Osteocyte (in vitro differentiated cells): ENCODE measurements around the gene PLEKHH1. TPM values are rescaled to one million over a fixed set of nuclear protein-coding genes. Genes with fewer than 3 reads are reported as not detected.

Experiments
- DNase-seq: peaks from one replicate; pipeline ENCODE4 v3.0.0; 2021; ENCODE audit warnings: mixed read lengths; ENCODE audit not compliant: unreplicated experiment; ENCODE audit errors: extremely low spot score
- H3K27ac Mint-ChIP-seq: one replicate; pipeline ENCODE4 v1.8.0; 2021; ENCODE audit warnings: mild to moderate bottlenecking, mixed read lengths; ENCODE audit not compliant: unreplicated experiment
- H3K27me3 Mint-ChIP-seq: one replicate; pipeline ENCODE4 v1.8.0; 2021; ENCODE audit warnings: mixed read lengths; ENCODE audit not compliant: unreplicated experiment
- H3K36me3 Mint-ChIP-seq: one replicate; pipeline ENCODE4 v1.8.0; 2021; ENCODE audit warnings: mixed read lengths; ENCODE audit not compliant: unreplicated experiment
- H3K4me1 Mint-ChIP-seq: one replicate; pipeline ENCODE4 v1.8.0; 2021; ENCODE audit warnings: mixed read lengths; ENCODE audit not compliant: unreplicated experiment
- H3K4me3 Mint-ChIP-seq: one replicate; pipeline ENCODE4 v1.8.0; 2021; ENCODE audit warnings: mild to moderate bottlenecking, moderate library complexity, mixed read lengths; ENCODE audit not compliant: unreplicated experiment
- H3K9me3 Mint-ChIP-seq: one replicate; pipeline ENCODE4 v1.8.0; 2021; ENCODE audit warnings: mixed read lengths; ENCODE audit not compliant: unreplicated experiment
- total RNA-seq: library from RNA; stranded (reverse); gene quantifications from 2 replicates; pipeline ENCODE4 v1.2.1, GENCODE V29; 2021
- TF ChIP-seq, protein P1 (sequence below): fragments of 200-600 bp; sonication (generic); IDR thresholded peaks from 2 replicates; pipeline ENCODE4 v1.5.0; 2021; ENCODE audit warnings: antibody characterized with exemption, mild to moderate bottlenecking, moderate library complexity

Gene PLEKHH1
- total RNA-seq, 1 donor from 2014 or later, result 1.0 TPM

DNA sequence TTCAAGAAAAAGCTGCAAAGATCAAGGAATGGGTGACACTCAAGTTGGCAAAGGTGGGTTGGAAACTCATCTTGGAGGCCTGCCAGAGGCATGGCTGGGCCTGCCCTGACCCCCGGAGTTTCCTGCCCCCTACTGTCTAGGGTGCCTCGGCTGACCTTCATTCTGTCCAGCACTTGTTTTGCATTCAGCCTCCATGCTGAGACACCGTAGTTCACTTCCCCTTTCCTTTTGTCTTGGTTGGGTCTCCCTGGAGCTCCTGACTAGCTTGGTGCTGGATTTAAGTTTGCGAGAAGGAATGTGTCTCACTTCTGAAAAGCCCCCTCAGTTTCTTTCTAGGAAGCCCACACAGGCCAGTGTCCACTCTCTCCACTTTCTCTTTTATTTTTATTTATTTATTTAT, 26.5 kb downstream of the PLEKHH1 start:
- DNase-seq, result no peak
- Mint-ChIP-seq H3K9me3 (no peaks in the 10 kb centered on the region), H3K27me3 (peaks cover 5% of the 10 kb centered on the region), H3K4me1 (no peaks in the 10 kb centered on the region), H3K27ac (no peak overlapping the region), H3K36me3 (no peaks in the 10 kb centered on the region), H3K4me3 (no peak overlapping the region)
- TF ChIP-seq, protein P1, sequence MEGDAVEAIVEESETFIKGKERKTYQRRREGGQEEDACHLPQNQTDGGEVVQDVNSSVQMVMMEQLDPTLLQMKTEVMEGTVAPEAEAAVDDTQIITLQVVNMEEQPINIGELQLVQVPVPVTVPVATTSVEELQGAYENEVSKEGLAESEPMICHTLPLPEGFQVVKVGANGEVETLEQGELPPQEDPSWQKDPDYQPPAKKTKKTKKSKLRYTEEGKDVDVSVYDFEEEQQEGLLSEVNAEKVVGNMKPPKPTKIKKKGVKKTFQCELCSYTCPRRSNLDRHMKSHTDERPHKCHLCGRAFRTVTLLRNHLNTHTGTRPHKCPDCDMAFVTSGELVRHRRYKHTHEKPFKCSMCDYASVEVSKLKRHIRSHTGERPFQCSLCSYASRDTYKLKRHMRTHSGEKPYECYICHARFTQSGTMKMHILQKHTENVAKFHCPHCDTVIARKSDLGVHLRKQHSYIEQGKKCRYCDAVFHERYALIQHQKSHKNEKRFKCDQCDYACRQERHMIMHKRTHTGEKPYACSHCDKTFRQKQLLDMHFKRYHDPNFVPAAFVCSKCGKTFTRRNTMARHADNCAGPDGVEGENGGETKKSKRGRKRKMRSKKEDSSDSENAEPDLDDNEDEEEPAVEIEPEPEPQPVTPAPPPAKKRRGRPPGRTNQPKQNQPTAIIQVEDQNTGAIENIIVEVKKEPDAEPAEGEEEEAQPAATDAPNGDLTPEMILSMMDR, result no peak

DNA sequence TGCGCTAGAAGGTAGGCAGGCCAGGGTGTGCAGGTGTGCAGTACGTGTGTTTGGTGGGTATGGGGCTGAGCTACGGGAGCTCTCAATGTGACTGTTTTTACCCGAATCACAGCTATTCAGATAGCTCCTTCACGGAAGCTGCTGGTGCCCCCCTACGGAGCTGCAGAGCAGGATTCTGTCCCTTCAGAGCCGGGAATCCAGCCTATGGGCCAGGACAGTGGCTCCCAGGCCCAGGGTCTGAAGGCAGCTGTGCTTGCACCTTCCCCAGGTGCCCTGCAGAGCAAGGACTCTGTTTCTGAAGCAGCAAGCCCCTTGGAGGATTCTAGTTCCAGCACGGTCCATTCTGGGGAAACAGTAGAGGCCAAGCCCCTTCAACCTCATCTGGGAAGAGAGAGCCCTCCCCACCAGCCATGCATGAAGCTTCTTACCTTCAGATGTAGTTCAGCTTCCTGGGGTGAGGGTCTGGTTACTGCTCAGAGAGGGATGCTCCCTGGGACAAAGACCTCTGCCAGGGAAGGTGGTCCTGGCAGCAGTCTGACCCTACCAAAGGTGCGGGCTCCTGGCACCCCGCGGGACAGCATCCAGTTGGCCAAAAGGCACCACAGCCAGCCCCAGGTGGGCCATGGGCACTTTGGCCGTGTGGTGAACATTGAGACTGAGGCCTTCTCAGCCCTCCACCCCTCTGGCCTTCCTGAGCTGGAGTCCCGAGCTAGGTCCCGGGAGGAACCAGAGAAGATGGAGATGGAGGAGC, 29.1 kb downstream of the PLEKHH1 start:
- Mint-ChIP-seq H3K9me3 (no peaks in the 10 kb centered on the region), H3K4me1 (no peaks in the 10 kb centered on the region), H3K27me3 (peaks cover 4% of the 10 kb centered on the region), H3K36me3 (no peaks in the 10 kb centered on the region), H3K4me3 (no peak overlapping the region), H3K27ac (no peak overlapping the region)
- DNase-seq, result no peak
- TF ChIP-seq, protein P1, result no peak

DNA sequence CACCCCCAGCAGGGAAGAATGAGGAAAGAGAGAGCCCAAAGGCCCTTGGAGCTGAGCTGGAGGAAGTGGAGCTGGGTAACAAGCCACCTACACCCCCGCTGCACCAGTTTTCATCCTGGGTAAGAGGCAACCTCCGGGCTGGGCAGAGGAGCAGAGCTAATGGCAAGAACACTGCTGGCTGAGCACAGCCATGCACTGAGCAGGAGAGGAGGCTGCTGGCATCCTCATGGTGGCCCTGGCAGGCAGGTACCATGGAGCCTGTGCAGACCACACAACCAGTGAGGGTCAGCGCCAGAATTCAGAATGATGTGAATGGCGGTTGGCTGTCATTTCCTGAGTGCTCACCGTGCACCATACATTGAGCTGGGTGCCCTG, 29.7 kb downstream of the PLEKHH1 start:
- no peaks in the 10 kb centered on the region for H3K4me1 Mint-ChIP-seq
- no peak for DNase-seq
- H3K36me3 Mint-ChIP-seq, result no peaks in the 10 kb centered on the region
- no peak overlapping the region for H3K27ac Mint-ChIP-seq
- peaks cover 7% of the 10 kb centered on the region for H3K27me3 Mint-ChIP-seq
- TF ChIP-seq, protein P1, result no peak
- H3K9me3 Mint-ChIP-seq, result no peaks in the 10 kb centered on the region
- H3K4me3 Mint-ChIP-seq, result no peak overlapping the region

DNA sequence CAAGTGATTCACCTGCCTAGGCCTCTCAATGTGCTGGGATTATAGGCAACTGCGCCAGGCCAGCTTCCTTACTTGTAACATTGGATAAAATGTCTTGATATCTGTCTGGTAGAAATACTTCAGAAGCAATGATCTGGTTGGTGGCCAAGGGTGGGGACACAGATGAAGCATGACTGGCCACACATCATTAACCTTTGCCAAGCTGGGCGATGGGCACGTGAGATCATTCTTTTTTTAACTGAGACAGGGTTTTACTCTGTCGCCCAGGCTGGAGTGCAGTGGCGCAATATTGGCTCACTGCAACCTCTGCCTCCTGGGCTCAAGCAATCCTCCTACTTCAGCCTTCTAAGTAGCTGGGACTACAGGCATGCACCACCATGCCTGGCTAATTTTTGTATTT, 31.1 kb downstream of the PLEKHH1 start:
- H3K4me3 Mint-ChIP-seq, result no peak overlapping the region
- TF ChIP-seq, protein P1, result no peak
- H3K27ac Mint-ChIP-seq, result no peak overlapping the region
- H3K4me1 Mint-ChIP-seq, result no peaks in the 10 kb centered on the region
- DNase-seq, result no peak
- no peaks in the 10 kb centered on the region for H3K36me3 Mint-ChIP-seq
- H3K9me3 Mint-ChIP-seq, result no peaks in the 10 kb centered on the region
- H3K27me3 Mint-ChIP-seq, result peaks cover 3% of the 10 kb centered on the region

DNA sequence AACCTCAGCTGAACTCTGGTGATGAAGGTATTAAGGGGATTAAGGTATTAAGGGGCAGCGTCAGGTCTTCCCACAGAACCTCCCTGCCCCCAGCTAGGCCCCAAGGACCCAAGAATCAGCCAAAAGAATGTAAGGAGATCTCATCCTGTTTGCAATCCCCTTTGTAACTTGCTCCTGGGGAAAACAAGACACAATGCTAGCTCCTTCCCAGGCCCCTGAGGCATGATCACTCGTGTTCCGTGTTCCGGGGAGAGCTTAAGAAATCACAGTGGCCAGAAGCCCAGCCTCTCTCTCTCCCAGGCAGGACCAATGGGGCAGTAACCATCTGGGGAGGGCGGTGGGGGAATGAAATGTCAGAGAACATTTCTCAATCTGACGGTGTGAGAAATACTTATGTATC, 33.8 kb downstream of the PLEKHH1 start:
- H3K4me1 Mint-ChIP-seq, result no peaks in the 10 kb centered on the region
- no peaks in the 10 kb centered on the region for H3K36me3 Mint-ChIP-seq
- no peaks in the 10 kb centered on the region for H3K9me3 Mint-ChIP-seq
- no peak for DNase-seq
- H3K4me3 Mint-ChIP-seq, result no peak overlapping the region
- TF ChIP-seq, protein P1, result no peak
- H3K27me3 Mint-ChIP-seq, result peaks cover 6% of the 10 kb centered on the region
- H3K27ac Mint-ChIP-seq, result no peak overlapping the region
